Stomach smooth muscle (tissue), 2 donors: Measurements from ENCODE around the gene RHOB.
"Not testable (repeated sequence)": the region's sequence is repeated elsewhere in the genome, so short reads cannot be mapped to it uniquely, and the experiment has no call there.

Source experiments
- H3K27ac ChIP-seq: one replicate; pipeline ENCODE4 v1.7.0; 2013; ENCODE audit warnings: mild to moderate bottlenecking, low read length, inconsistent platforms
- H3K27me3 ChIP-seq, 2 donors: one replicate each; pipeline ENCODE4 v1.7.0; 2013; ENCODE audit warnings: low read length in 2 of 2; ENCODE audit not compliant: insufficient read depth in 2 of 2, control insufficient read depth in 1 of 2
- H3K36me3 ChIP-seq, 2 donors: one replicate each; pipeline ENCODE4 v1.7.0; 2013; ENCODE audit warnings: low read length in 2 of 2; ENCODE audit not compliant: control insufficient read depth in 2 of 2, insufficient read depth in 2 of 2
- H3K4me1 ChIP-seq: one replicate; pipeline ENCODE4 v1.7.0; 2013; ENCODE audit warnings: low read length; ENCODE audit not compliant: control insufficient read depth, insufficient read depth
- H3K4me3 ChIP-seq, 2 donors: one replicate each; pipeline ENCODE4 v1.7.0; 2013; ENCODE audit warnings: low read length in 2 of 2
- H3K9ac ChIP-seq, 2 donors: one replicate each; pipeline ENCODE4 v1.7.0; 2013; ENCODE audit warnings: low read length in 2 of 2, mild to moderate bottlenecking in 1 of 2
- H3K9me3 ChIP-seq, 2 donors: one replicate each; pipeline ENCODE4 v1.7.0; 2013; ENCODE audit warnings: low read length in 2 of 2; ENCODE audit not compliant: control insufficient read depth in 2 of 2
- donor health status: healthy.
- donor health status: Pancreatic carcinoma.

Gene RHOB

DNA sequence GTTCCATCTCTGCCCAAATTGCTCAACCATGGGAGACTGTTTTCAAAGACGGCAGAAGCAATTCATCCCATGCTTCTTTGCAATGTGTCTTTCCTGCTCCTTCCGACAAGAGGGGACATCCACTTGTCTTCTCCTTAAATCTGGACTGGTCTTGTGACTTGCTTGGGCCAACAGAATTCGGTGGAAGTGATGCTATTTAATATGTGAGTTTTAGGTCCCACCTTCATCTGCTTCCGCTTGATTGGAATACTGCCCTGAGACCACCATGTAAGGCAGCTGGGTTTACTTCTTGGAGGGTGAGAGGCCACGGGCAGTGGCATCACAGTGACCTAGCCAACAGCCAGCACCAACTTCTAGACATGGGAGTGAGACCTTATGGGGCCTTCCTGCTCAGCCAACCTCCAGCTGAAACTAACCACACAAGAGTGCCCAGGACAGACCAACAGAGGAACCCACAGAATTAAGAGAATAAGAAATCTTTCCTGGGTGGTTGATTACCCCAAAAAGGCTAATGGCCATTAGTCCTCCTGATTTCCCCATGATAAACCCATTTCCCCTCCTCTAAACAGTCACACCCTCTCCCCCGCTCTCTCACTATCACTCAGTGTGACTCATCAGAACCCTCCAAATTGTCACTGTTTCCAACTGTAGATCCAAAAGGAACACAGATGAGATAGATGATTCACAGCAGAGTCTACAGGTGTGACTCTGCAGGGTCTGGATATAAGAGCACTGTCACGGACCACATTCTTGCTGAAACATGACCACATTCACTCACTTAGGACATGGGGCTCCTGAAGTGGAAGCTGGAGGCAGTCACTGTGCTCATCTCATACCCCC, 16.2 kb upstream of the RHOB start:
- no peaks in the 10 kb centered on the region for H3K36me3 ChIP-seq
- H3K27ac ChIP-seq = no peak overlapping the region
- no peak overlapping the region for H3K4me3 ChIP-seq
- no peaks in the 10 kb centered on the region for H3K9me3 ChIP-seq
- H3K27me3 ChIP-seq = no peaks in the 10 kb centered on the region
- peaks cover 12% of the 10 kb centered on the region for H3K4me1 ChIP-seq
- H3K9ac ChIP-seq = no peak overlapping the region

DNA sequence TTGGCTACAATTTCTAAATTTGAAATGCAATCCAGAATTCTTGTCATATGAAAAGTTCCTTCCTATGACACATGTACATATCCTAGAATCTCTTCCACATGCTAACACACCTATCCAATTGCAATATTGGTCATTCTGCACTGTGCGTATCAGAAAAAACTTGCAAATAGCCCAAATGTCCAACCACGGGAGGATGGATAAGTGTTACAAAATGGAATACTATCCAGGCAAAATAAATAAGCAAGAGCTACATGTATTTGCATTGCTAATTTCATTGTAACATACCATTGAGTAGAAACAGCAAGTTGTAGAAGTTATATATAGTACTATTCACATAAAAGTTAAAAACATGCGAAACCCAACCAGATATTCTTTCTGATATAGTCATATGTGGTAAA, 15.6 kb upstream of the RHOB start:
- Histone ChIP-seq H3K27ac (no peak overlapping the region), H3K27me3 (no peaks in the 10 kb centered on the region), H3K9ac (no peak overlapping the region), H3K4me3 (no peak overlapping the region), H3K9me3 (no peaks in the 10 kb centered on the region), H3K4me1 (peaks cover 12% of the 10 kb centered on the region), H3K36me3 (no peaks in the 10 kb centered on the region)

DNA sequence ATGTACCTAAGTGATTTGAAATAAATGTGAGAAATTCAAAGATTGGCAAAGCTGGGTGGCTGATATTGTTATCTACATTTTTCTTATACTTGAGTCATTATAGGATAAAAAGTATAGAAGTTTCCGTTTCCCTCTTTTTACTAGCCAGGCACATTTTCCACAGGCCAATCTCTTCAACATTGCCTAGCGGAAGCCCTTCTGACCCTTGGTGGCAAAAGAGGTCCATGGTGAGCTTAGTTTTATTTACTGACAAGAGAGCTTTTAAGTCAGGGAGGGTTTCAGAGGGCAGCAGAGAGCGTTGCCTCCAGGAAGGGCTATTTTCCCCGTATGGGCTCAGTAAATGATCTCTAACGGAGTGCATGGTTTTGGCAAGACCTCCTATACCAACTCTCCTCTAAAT, 15.1 kb upstream of the RHOB start:
- peaks cover 12% of the 10 kb centered on the region for H3K4me1 ChIP-seq

DNA sequence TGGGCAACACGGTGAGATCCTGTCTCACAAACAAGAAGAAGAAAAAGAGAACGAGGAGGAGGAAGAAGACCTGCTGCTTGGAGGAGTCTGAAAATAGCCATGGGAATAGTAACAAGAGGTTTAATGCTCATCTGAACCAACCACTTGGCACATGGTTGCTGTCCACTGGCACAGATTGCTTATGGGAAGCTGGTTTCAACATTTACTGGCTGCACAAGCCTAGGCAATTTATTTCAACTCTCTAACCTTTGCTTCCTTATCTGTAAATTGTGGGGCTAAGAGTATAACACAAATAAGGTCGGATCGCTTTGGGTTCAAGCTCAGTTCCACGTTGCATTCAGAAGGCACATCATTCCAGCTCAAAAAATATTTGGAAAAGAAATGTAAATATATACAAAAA, 14.2 kb upstream of the RHOB start:
- Histone ChIP-seq H3K27ac (peak overlapping the region; percentile 11), H3K27me3 (no peaks in the 10 kb centered on the region), H3K9me3 (no peaks in the 10 kb centered on the region), H3K9ac (no peak overlapping the region), H3K4me3 (no peak overlapping the region), H3K4me1 (peaks cover 12% of the 10 kb centered on the region), H3K36me3 (no peaks in the 10 kb centered on the region)

More for the DNA sequence above, 15.1 kb upstream of the RHOB start:
- Histone ChIP-seq H3K9me3 (no peaks in the 10 kb centered on the region), H3K27ac (no peak overlapping the region), H3K9ac (no peak overlapping the region), H3K4me3 (no peak overlapping the region), H3K27me3 (no peaks in the 10 kb centered on the region), H3K36me3 (no peaks in the 10 kb centered on the region)

DNA sequence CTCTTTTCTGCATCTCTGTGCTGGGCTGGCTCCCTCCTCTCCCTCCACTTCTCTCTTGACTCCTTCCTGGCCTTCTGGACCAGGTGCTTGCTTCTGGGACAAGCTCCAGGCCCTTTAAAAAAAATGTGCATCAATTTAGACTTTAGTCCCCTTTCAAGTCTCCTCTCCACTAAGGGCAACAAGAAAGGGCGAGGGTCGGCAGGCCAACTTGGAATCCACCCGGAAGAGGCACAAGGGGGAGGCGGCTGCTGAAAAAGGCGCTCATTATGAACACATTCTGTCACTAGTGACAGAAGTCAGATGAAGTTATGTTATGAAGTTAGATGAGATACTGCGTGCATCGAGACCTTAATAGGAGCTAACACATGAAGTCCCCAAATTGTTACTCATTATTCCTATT, 13.6 kb upstream of the RHOB start:
- H3K27me3 ChIP-seq = no peaks in the 10 kb centered on the region
- H3K4me3 ChIP-seq = no peak overlapping the region
- H3K27ac ChIP-seq = no peak overlapping the region
- H3K9me3 ChIP-seq = no peaks in the 10 kb centered on the region
- no peak overlapping the region for H3K9ac ChIP-seq
- H3K36me3 ChIP-seq = no peaks in the 10 kb centered on the region
- H3K4me1 ChIP-seq = peaks cover 15% of the 10 kb centered on the region

DNA sequence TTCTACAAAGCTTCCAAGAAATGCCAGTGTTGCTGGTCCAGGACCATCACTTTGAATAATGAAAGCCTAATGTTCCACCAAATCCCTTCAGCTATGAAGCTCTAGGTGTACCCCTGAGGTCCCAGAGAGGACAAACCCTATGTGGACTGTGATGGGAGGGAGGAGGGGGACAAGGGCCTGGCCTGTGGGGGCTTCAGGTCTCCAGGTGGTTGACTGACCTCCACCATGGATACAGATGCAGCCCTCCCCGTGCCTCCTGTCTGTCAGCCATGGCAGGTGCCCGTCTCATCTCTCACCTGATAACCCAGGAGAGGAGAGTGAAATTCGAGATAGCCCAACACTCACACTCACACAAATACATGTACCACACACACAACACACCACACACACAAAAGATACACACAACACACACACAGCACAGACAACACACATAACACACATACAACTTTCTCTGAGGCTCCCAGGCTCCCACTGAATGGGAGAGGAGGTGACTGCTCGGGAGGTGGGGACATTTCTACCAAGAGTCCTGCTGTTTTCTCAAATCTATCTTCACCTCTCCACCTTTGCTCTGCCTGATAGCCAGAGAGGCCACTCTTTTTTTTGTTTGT, 12.8 kb upstream of the RHOB start:
- H3K27ac ChIP-seq = no peak overlapping the region
- H3K4me3 ChIP-seq = no peak overlapping the region
- H3K9ac ChIP-seq = no peak overlapping the region
- no peaks in the 10 kb centered on the region for H3K9me3 ChIP-seq
- peaks cover 21% of the 10 kb centered on the region for H3K4me1 ChIP-seq
- no peaks in the 10 kb centered on the region for H3K27me3 ChIP-seq
- H3K36me3 ChIP-seq = no peaks in the 10 kb centered on the region

DNA sequence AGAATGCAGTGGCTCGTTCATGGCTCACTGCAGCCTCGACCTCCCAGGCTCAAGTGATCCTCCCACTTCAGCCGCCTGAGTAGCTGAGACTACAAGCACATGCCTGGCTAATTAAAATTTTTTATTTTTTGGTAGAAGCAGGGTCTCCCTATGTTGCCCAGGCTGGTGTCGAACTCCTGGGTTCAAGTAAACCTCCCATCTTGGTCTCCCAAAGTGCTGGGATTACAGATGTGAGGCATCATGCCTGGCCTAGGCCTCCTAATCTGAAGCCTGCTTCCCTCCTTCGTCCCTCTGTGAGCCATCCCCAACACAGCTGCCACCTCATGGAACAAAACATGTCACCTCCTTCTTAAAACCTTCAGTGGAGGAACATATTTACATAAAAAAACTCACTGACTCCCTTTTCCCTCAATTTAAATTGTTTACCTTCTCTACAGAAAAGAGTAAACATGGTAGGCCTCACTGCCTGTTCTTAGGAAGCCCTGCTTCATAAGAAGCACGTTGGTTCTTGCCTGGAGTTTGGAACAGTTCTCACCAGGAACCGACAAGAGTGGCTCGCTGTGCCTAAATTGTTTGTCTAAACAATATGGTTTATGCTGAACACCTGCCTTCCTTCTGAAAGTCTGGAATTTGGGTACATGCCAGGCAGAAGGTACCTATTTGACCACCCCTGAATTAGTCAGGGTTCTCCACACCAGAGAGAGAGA, 12.1 kb upstream of the RHOB start:
- H3K27me3 ChIP-seq = no peaks in the 10 kb centered on the region
- H3K27ac ChIP-seq = peak overlapping the region; percentile 18
- H3K4me3 ChIP-seq = no peak overlapping the region
- no peaks in the 10 kb centered on the region for H3K36me3 ChIP-seq
- no peaks in the 10 kb centered on the region for H3K9me3 ChIP-seq
- no peak overlapping the region for H3K9ac ChIP-seq
- peaks cover 23% of the 10 kb centered on the region for H3K4me1 ChIP-seq

DNA sequence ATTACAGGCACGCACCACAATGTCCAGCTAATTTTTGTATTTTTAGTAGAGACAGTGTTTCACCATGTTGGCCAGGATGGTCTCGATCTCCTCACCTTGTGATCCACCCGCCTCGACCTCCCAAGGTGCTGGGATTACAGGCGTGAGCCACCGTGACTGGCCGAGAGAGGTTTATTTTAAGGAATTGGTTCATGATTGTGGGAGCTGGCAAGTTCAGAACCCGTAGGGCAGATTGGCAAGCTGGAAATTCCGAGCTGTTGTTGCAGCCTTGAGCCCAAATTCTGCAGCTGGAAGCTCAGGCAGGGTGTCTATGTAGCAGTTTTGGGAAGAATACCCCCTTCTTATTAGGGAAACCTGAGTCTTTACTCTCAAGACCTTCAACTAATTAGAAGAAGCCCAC, 11.4 kb upstream of the RHOB start:
- not testable (repeated sequence) for H3K4me3 ChIP-seq, H3K27ac ChIP-seq, H3K9ac ChIP-seq, H3K36me3 ChIP-seq, H3K9me3 ChIP-seq, H3K27me3 ChIP-seq
- H3K4me1 ChIP-seq = peaks cover 21% of the 10 kb centered on the region

DNA sequence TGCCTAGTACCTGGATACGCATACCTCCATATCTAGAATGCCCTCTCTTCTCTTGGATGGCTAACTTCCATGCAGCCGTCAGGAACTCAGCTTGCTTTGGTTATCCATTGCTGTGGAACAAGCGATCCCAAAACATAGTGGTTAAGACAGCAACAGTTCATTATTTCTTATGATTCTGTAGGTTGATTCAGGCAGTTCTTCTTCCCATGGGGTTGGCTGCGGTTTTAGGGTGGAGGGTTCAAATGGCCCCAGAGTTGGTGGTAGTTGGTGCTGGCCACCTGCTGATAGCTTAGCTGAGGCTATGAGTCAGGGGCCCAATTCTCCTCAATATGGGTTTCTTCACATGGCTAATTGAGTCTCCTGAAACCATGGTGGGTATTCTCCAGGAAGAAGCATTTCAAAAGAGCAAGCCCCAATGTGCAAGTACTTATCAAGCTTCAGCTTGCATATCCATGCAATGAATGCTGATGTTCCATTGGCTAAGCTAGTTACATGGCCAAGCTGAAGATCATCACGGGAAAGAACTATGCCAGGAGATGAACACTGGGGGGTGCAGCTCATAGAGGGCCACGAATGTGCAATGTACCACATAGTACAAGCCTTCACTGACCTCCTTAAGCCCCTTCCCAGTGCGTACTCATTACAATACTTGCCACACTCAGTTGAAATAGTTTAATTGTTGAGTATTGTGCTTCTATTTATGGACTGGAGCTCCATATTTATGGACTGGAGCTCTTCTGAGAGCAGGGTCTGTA, 10.0 kb upstream of the RHOB start:
- no peak overlapping the region for H3K4me3 ChIP-seq
- H3K27me3 ChIP-seq = no peaks in the 10 kb centered on the region
- H3K9me3 ChIP-seq = no peaks in the 10 kb centered on the region
- H3K9ac ChIP-seq = no peak overlapping the region
- H3K4me1 ChIP-seq = peaks cover 21% of the 10 kb centered on the region
- no peak overlapping the region for H3K27ac ChIP-seq
- H3K36me3 ChIP-seq = no peaks in the 10 kb centered on the region

DNA sequence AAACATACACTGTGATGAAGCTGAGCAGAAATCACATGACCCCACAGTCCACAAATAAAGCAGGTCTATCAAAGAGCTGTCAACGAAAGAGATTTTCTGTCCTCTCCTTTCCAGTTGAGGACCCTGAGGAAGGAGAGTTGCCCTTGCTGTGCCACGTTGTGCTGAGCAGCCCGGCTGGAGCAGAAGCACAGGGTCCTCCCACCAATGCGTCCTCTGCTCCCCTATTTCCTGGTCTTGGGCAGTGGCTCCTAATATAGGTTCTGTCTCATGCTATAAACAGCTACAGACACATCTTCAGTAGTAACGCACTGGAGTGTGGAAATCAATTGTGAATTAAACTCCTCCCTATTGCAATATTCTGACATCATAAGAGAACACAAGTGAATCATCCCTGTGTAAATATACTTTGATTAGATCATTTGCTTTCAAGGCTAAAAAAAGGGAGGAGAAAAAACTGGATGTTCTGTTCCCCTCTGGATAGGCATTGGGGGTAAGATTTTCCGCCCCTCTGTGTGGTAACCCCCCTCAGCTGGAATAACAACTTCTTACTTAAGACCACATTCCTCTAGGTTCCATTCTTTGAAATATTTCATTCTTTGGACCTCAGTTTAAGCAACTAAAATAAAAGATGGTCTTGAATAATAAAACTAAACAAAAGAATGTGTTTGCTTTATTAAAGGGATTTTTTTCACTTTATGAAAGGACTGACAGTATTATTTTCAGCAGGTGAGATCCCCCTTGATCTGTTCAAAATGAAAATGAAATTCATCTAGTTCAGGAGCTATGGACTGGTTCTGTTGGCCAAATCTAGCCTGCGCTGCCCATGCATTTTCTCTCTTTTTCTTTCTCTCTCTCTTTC, 8.3 kb upstream of the RHOB start:
- Histone ChIP-seq H3K9me3 (no peaks in the 10 kb centered on the region), H3K27me3 (no peaks in the 10 kb centered on the region), H3K9ac (peak overlapping the region; percentile 36 to 38), H3K4me3 (no peak overlapping the region), H3K4me1 (peaks cover 14% of the 10 kb centered on the region), H3K27ac (peak overlapping the region; percentile 49), H3K36me3 (no peaks in the 10 kb centered on the region)
